HTR-8/SVneo (cell line): Measurements from ENCODE around the gene TNNC2.

Source experiments
- DNase-seq: peaks from one replicate; pipeline ENCODE4 v3.0.0; 2011; ENCODE audit warnings: low spot score, mixed read lengths; ENCODE audit not compliant: insufficient read length
- FAIRE-seq: peaks from 2 replicates; lab custom pipeline; 2011; peaks lifted over from hg19 to GRCh38; lab: Jason Lieb, UNC

The TNNC2 gene

DNA sequence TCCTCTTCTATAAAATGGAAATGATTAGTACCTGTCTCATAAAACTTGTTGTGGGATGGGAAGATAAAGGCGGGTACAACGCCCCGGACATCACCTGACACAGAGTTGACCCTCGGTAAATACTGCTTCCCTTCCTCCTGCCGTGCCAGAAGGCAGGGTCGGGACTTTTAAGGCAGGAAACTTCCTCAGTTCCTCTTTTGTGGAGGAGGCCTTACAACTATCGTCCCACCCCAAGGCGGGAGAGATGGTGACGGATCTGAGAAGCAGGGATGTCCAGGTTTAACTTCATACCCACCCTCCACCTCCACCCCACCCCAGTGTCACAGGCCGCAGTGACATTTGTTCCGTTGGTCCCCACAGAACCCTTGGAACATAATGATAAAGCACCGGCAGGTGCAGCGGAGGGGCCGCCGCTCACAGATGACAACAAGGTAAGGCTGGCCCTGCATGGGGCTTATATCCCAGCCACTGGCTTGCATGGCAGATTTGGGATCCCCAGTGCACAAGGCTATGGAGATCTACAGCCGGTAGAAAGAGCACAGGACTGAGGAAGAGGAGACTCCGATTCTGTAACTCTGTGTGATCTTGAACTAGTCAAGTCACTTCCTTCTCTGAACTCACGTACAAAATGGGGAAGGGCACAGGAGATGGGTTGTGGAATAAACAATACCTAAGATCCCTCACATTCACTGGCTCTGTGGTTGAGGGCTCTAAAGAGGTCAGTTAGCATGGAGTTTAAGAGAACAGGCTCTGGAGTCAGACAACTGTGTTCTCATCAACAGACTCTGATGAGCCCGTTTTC, 34.6 kb downstream of the TNNC2 start:
- DNase-seq (no peak), FAIRE-seq (peak; percentile 40)

GRCh38 chr20:45788351-45788750, 38.8 kb downstream of the TNNC2 start:
- FAIRE-seq, result no peak

DNA sequence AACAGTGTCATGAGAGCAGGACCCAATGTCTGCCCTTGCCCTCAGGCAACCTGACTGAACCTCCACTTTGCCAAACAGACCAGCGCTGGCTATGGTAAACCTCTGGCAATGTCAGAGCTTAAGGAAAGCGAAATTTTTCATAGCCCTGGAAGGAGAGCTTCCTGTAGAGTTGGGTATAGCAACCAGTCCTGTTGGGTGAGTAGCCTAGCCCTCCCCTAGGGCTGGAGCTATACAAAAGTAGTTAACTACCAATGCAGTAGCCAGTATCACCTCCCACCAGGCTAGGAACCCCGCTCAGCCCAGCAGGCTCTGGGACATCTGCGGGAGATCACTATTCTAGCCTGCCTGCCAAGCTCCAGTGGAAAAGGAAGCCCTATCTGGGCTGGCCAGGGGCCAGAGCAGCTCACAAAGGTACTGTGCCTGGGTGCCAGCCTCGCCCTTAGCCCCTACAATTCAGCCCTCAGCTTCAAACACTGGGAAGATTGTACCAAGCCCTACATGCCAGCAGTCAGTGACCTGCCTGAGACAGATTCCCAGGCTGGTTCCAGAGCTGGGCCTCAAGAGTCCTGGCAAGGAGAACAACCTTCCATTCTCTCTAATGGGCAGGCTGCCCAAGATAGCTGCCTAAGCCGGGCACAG, 43.3 kb downstream of the TNNC2 start:
- FAIRE-seq (no peak), DNase-seq (no peak)

More at GRCh38 chr20:45788351-45788750, 38.8 kb downstream of the TNNC2 start:
- no peak for DNase-seq

GRCh38 chr20:45782890-45783289, 44.2 kb downstream of the TNNC2 start:
- FAIRE-seq (peak; percentile 70), DNase-seq (no peak)

DNA sequence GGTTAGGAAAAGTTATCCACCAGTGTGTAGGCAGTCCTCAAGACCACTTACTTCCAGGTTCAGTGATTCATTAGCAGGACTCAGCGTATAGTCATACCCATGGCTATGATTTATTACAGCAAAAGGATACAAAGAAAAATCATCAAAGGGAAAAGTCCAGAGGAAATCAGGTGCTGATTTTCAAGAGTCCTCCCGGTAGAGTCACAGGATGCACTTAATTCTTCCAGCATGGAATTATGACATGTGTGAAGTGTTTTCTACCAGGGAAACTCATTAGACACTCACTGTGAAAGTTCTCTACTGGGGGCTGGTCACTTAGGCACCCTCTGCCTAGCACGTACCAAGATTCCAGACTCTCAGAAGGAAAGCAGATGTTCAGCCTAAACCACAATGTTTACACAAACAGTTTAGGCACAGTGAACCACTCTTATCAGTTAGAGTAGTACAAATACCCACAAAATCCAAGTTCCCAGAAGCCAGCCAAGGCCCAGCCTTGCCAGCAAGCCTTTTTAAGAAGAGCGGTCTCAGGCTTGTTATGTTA, 45.7 kb downstream of the TNNC2 start:
- FAIRE-seq (peak; percentile 51), DNase-seq (peak; percentile 86)

DNA sequence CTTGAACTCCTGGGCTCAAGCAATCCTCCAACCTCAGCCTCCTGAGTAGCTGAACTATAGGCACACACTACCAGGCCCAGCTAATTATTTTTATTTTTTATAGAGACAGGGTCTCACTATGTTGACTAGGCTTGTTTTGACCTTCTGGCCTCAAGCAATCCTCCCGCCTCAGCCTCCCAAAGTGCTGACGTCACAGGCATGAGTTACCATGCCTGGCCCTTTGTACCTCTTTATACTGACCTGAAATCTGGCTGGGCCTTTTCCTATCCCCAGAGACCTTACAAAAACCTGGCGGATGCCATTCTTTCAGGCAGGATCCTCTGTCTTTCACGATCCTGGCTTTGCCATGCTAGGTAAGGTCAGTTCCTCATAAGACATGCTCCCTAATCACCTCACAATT, 47.0 kb downstream of the TNNC2 start:
- DNase-seq (no peak), FAIRE-seq (no peak)

GRCh38 chr20:45779011-45779915, 47.8 kb downstream of the TNNC2 start:
- peak; percentile 81 for FAIRE-seq

GRCh38 chr20:45776931-45777330, 50.2 kb downstream of the TNNC2 start:
- no peak for FAIRE-seq
- no peak for DNase-seq

More at GRCh38 chr20:45779011-45779915, 47.8 kb downstream of the TNNC2 start:
- peak; percentile 98 for DNase-seq

- FAIRE-seq, result peak; percentile 4
- DNase-seq, result no peak
Measured at GRCh38 chr20:45775411-45775810, 51.7 kb downstream of the TNNC2 start.

DNA sequence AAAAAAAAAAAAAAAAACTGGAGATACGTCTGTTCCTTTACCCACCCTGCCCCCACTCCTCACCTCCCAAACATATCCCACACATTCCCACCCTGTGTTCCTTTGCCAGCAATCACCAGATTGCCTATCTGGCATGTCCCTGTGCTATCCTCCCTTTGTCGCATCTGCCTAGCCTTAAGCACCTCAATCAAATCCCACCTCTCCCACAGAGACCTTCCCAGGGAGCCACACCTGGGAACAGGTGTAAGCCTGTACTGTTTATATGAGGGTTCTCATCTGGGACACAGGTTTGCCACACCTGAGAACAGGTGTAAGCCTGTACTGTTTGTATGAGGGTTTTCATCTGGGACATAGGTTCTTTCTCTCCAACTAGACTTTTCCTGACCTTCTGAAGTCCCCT, 52.2 kb downstream of the TNNC2 start:
- no peak for FAIRE-seq
- no peak for DNase-seq
